H9 (cell line): ENCODE measurements around the gene RBPJ. TPM values are rescaled to one million over a fixed set of nuclear protein-coding genes. Genes with fewer than 3 reads are reported as not detected.

ENCODE experiments used
- DNase-seq: peaks from one replicate; pipeline ENCODE4 v3.0.0-alpha.2; 2017
- H2AFZ ChIP-seq: one replicate; pipeline ENCODE4 v1.6.1; 2013; ENCODE audit warnings: mild to moderate bottlenecking, low read length, control low read depth, moderate library complexity
- H2AK5ac ChIP-seq: 2 replicates; pipeline ENCODE4 v1.6.1; 2013; ENCODE audit warnings: low read length, control low read depth, mixed read lengths; ENCODE audit not compliant: insufficient read length
- H2BK120ac ChIP-seq: one replicate; pipeline ENCODE4 v1.6.1; 2013; ENCODE audit warnings: low read depth, mild to moderate bottlenecking, low read length, control low read depth, inconsistent platforms; ENCODE audit not compliant: poor library complexity, severe bottlenecking
- H2BK12ac ChIP-seq: 2 replicates; pipeline ENCODE4 v1.6.1; 2013; ENCODE audit warnings: low read length, control low read depth, mixed read lengths, low read depth; ENCODE audit not compliant: insufficient read length
- H2BK15ac ChIP-seq: 2 replicates; pipeline ENCODE4 v1.6.1; 2013; ENCODE audit warnings: low read depth, low read length, control low read depth
- H2BK20ac ChIP-seq: one replicate; pipeline ENCODE4 v1.6.1; 2013; ENCODE audit warnings: low read depth, mild to moderate bottlenecking, low read length, control low read depth, inconsistent platforms; ENCODE audit not compliant: poor library complexity, severe bottlenecking
- H2BK5ac ChIP-seq: 2 replicates; pipeline ENCODE4 v1.6.1; 2013; ENCODE audit warnings: low read length, control low read depth, mixed read lengths; ENCODE audit not compliant: insufficient read length
- H3K14ac ChIP-seq: 2 replicates; pipeline ENCODE4 v1.6.1; 2013; ENCODE audit warnings: low read length, control low read depth; ENCODE audit not compliant: insufficient read depth
- H3K18ac ChIP-seq: 2 replicates; pipeline ENCODE4 v1.6.1; 2013; ENCODE audit warnings: low read depth, mild to moderate bottlenecking, mixed read lengths, low read length, control low read depth; ENCODE audit not compliant: insufficient read length
- H3K23ac ChIP-seq: 2 replicates; pipeline ENCODE4 v1.6.1; 2013; ENCODE audit warnings: low read length, control low read depth, mixed read lengths, low read depth; ENCODE audit not compliant: insufficient read length
- H3K23me2 ChIP-seq: 2 replicates; pipeline ENCODE4 v1.6.1; 2013; ENCODE audit warnings: low read depth, mild to moderate bottlenecking, mixed read lengths, low read length, control low read depth; ENCODE audit not compliant: insufficient read length, poor library complexity, severe bottlenecking
- H3K27ac ChIP-seq: 2 replicates; pipeline ENCODE4 v1.5.1; 2013; ENCODE audit warnings: low read length, control low read depth, mixed read lengths, low read depth; ENCODE audit not compliant: insufficient read length
- H3K27me3 ChIP-seq: 2 replicates; pipeline ENCODE4 v1.6.1; 2013; ENCODE audit warnings: low read length, control low read depth, inconsistent platforms; ENCODE audit not compliant: insufficient read depth
- H3K4ac ChIP-seq: 2 replicates; pipeline ENCODE4 v1.6.1; 2013; ENCODE audit warnings: low read depth, mild to moderate bottlenecking, control low read depth, inconsistent platforms, low read length, moderate library complexity
- H3K4me1 ChIP-seq: 2 replicates; pipeline ENCODE4 v1.6.1; 2013; ENCODE audit warnings: low read length, control low read depth, inconsistent platforms; ENCODE audit not compliant: insufficient read depth
- H3K4me2 ChIP-seq: 2 replicates; pipeline ENCODE4 v1.6.1; 2013; ENCODE audit warnings: low read length, control low read depth, mixed read lengths; ENCODE audit not compliant: insufficient read length, insufficient read depth
- H3K56ac ChIP-seq: 2 replicates; pipeline ENCODE4 v1.6.1; 2013; ENCODE audit warnings: low read depth, mild to moderate bottlenecking, mixed read lengths, low read length, control low read depth; ENCODE audit not compliant: insufficient read length
- H3K79me1 ChIP-seq: 2 replicates; pipeline ENCODE4 v1.6.1; 2013; ENCODE audit warnings: low read depth, mild to moderate bottlenecking, moderate library complexity, low read length, control low read depth, inconsistent platforms; ENCODE audit not compliant: insufficient read depth, poor library complexity, severe bottlenecking
- H3K79me2 ChIP-seq: 2 replicates; pipeline ENCODE4 v1.6.1; 2013; ENCODE audit warnings: low read length, control low read depth, inconsistent platforms; ENCODE audit not compliant: insufficient read depth
- H3K9ac ChIP-seq: 2 replicates; pipeline ENCODE4 v1.6.1; 2013; ENCODE audit warnings: low read length, control low read depth, mixed read lengths; ENCODE audit not compliant: insufficient read length; ENCODE audit errors: extremely low read depth
- H3K9me3 ChIP-seq: one replicate; pipeline ENCODE4 v1.6.1; 2013; ENCODE audit warnings: low read depth, low read length, inconsistent platforms; ENCODE audit not compliant: control insufficient read depth
- H3T11ph ChIP-seq: one replicate; pipeline ENCODE4 v1.6.1; 2013; ENCODE audit warnings: mild to moderate bottlenecking, low read length, control low read depth, inconsistent platforms
- H4K20me1 ChIP-seq: one replicate; pipeline ENCODE4 v1.6.1; 2013; ENCODE audit not compliant: control insufficient read depth, insufficient read length, insufficient read depth
- H4K5ac ChIP-seq: 2 replicates; pipeline ENCODE4 v1.6.1; 2013; ENCODE audit warnings: low read depth, mild to moderate bottlenecking, mixed read lengths, low read length, control low read depth; ENCODE audit not compliant: insufficient read length
- H4K8ac ChIP-seq: replicated peaks from 2 replicates; pipeline ENCODE4 v1.6.1; 2013; ENCODE audit warnings: low read length, control low read depth, mixed read lengths, low read depth; ENCODE audit not compliant: insufficient read length
- H4K91ac ChIP-seq: 2 replicates; pipeline ENCODE4 v1.6.1; 2013; ENCODE audit warnings: low read depth, mild to moderate bottlenecking, moderate library complexity, mixed read lengths, low read length, control low read depth; ENCODE audit not compliant: insufficient read length
- H3K27ac Mint-ChIP-seq, 3 experiments: 2 replicates in 2 of 3; 3 replicates in 1 of 3; pipeline ENCODE4 v1.8.0; 2020 to 2021; ENCODE audit warnings: mixed read lengths in 3 of 3, mild to moderate bottlenecking in 1 of 3, moderate library complexity in 1 of 3
- H3K27me3 Mint-ChIP-seq: 2 replicates; pipeline ENCODE4 v1.8.0; 2021; ENCODE audit warnings: low read depth, mild to moderate bottlenecking, moderate library complexity, mixed read lengths
- H3K36me3 Mint-ChIP-seq, 3 experiments: 2 replicates in 2 of 3; 3 replicates in 1 of 3; pipeline ENCODE4 v1.8.0; 2020 to 2021; ENCODE audit warnings: low read depth in 3 of 3, mixed read lengths in 3 of 3; ENCODE audit not compliant: insufficient read depth in 1 of 3
- H3K4me1 Mint-ChIP-seq, 2 experiments: 2 replicates each; pipeline ENCODE4 v1.8.0; 2020; ENCODE audit warnings: mixed read lengths in 2 of 2
- H3K4me3 Mint-ChIP-seq, 2 experiments: 2 replicates in 1 of 2; 3 replicates in 1 of 2; pipeline ENCODE4 v1.8.0; 2020 to 2021; ENCODE audit warnings: mild to moderate bottlenecking in 2 of 2, mixed read lengths in 2 of 2, moderate library complexity in 1 of 2
- H3K9me3 Mint-ChIP-seq, 2 experiments: 2 replicates in 1 of 2; 3 replicates in 1 of 2; pipeline ENCODE4 v1.8.0; 2020; ENCODE audit warnings: mild to moderate bottlenecking in 2 of 2, mixed read lengths in 2 of 2, moderate library complexity in 1 of 2
- CTCF ChIP-seq: fragments of 200-600 bp; sonication (generic); conservative IDR thresholded peaks from 3 replicates; pipeline ENCODE4 v1.8.0; 2021; ENCODE audit warnings: antibody characterized with exemption, mild to moderate bottlenecking
- WGBS: extraction: QIAGEN DNeasy Blood & Tissue Kit; methylation state at CpG from one replicate; pipeline ENCODE4 v1.1.7; 2013; ENCODE audit warnings: missing lambda C conversion rate, low lambda C conversion rate, mixed read lengths; ENCODE audit not compliant: insufficient read length; ENCODE audit errors: extremely low coverage; 5-methylcytosine and 5-hydroxymethylcytosine counted together
- total RNA-seq: library from RNA; stranded (reverse); gene quantifications from 2 replicates; pipeline ENCODE4 v1.2.1, GENCODE V29; 2021

Gene RBPJ
- total RNA-seq, 1 experiment from 2014 or later: 166 TPM

- peaks cover 11 to 13% of the 10 kb centered on the region in 2 experiments for H3K4me1 Mint-ChIP-seq
- H3K27me3 Mint-ChIP-seq: no peaks in the 10 kb centered on the region; the same call in none of the 2 replicates
- TF ChIP-seq CTCF: no peak
- Histone ChIP-seq H4K91ac (no peak overlapping the region), H2AFZ (no peak overlapping the region), H3K18ac (no peak overlapping the region), H4K20me1 (no peaks in the 10 kb centered on the region), H3K14ac (no peak overlapping the region), H3K27me3 (no peaks in the 10 kb centered on the region), H2BK12ac (no peak overlapping the region), H2AK5ac (no peak overlapping the region), H2BK15ac (no peak overlapping the region), H4K5ac (no peak overlapping the region), H3K4ac (no peak overlapping the region), H3K27ac (no peak overlapping the region), H2BK20ac (no peak overlapping the region), H3K23ac (no peak overlapping the region), H3K9me3 (no peaks in the 10 kb centered on the region), H3K79me2 (no peaks in the 10 kb centered on the region), H3T11ph (no peak overlapping the region), H3K56ac (no peak overlapping the region), H3K4me1 (peaks cover 2% of the 10 kb centered on the region; the same call in 1 of the 2 replicates), H2BK5ac (no peak overlapping the region), H3K79me1 (no peaks in the 10 kb centered on the region), H3K4me2 (no peak overlapping the region), H3K23me2 (no peaks in the 10 kb centered on the region), H2BK120ac (no peak overlapping the region), H3K9ac (no peak overlapping the region), H4K8ac (no peak overlapping the region)
- H3K4me3 Mint-ChIP-seq: no peak overlapping the region
- H3K9me3 Mint-ChIP-seq: peaks cover 0 to 6% of the 10 kb centered on the region in 2 experiments; a peak in 4 of 5 replicates
- DNase-seq: no peak
- H3K36me3 Mint-ChIP-seq: no peaks in the 10 kb centered on the region; a peak in 2 of 7 replicates
- no peak overlapping the region for H3K27ac Mint-ChIP-seq
- WGBS: 92% methylated on average over 1 of the region's 1 CpG
Observed at GRCh38 chr4:26467724-26468123, 146.9 kb downstream of the RBPJ start.
